IMR-90 (cell line): ENCODE measurements around the gene SLC26A11. TPM values are rescaled to one million over a fixed set of nuclear protein-coding genes. Genes with fewer than 3 reads are reported as not detected.

Source experiments
- ATAC-seq: fragments of 200-7000 bp; cut with Tn5 transposase; 2 replicates; pipeline ENCODE4 v1.9.1; 2020; ENCODE audit warnings: low read depth, mild to moderate bottlenecking, moderate library complexity
- BruUV-seq: library from RNA; stranded (reverse); fragments of 400-500 nt; replicated peaks from 2 replicates; lab custom pipeline; 2021; lab: Mats Ljungman, UMichigan
- CTCF ChIA-PET: fragments of 300-600 bp; formaldehyde crosslinking; extraction: SDS; loops from one replicate; lab custom pipeline; 2021; ENCODE audit warnings: antibody characterized with exemption; lab: Yijun Ruan, JAX
- POLR2A ChIA-PET: fragments of 300-600 bp; sonication (Branson Sonifier 250); formaldehyde crosslinking; loops from one replicate; lab custom pipeline; 2022; ENCODE audit warnings: antibody characterized with exemption; ENCODE audit not compliant: unreplicated experiment; lab: Charles Lee
- DNase-seq: peaks from one replicate; pipeline ENCODE4 v3.0.0; 2013
- H2AFZ ChIP-seq: replicated peaks from 2 replicates; pipeline ENCODE3; 2013; ENCODE audit warnings: low read length, mild to moderate bottlenecking; ENCODE audit not compliant: poor library complexity
- H2AK5ac ChIP-seq: 2 replicates; pipeline ENCODE4 v1.6.1; 2013; ENCODE audit warnings: low read depth, low read length, inconsistent platforms
- H2AK9ac ChIP-seq: replicated peaks from 2 replicates; pipeline ENCODE3; 2013; ENCODE audit warnings: mild to moderate bottlenecking, low read depth, low read length, moderate library complexity; ENCODE audit not compliant: poor library complexity
- H2BK120ac ChIP-seq: 2 replicates; pipeline ENCODE4 v1.6.1; 2013; ENCODE audit warnings: low read depth, low read length, inconsistent platforms
- H2BK15ac ChIP-seq: 3 replicates; pipeline ENCODE4 v1.6.1; 2013; ENCODE audit warnings: low read depth, low read length, inconsistent platforms
- H2BK20ac ChIP-seq: 2 replicates; pipeline ENCODE4 v1.6.1; 2013; ENCODE audit warnings: low read depth, mild to moderate bottlenecking, inconsistent platforms, low read length, moderate library complexity
- H2BK5ac ChIP-seq: 2 replicates; pipeline ENCODE4 v1.6.1; 2013; ENCODE audit warnings: mild to moderate bottlenecking, low read depth, low read length, inconsistent platforms; ENCODE audit not compliant: poor library complexity, severe bottlenecking
- H3K14ac ChIP-seq: replicated peaks from 2 replicates; pipeline ENCODE4 v1.6.1; 2013; ENCODE audit warnings: low read depth, low read length, inconsistent platforms
- H3K18ac ChIP-seq: 2 replicates; pipeline ENCODE4 v1.6.1; 2013; ENCODE audit warnings: low read depth, low read length, control low read depth
- H3K23ac ChIP-seq: 2 replicates; pipeline ENCODE4 v1.6.1; 2013; ENCODE audit warnings: low read depth, low read length, inconsistent platforms
- H3K27ac ChIP-seq: 2 replicates; pipeline ENCODE4 v1.5.1; 2013; ENCODE audit warnings: mild to moderate bottlenecking, control low read depth, low read length; ENCODE audit not compliant: insufficient read depth
- H3K27me3 ChIP-seq: 2 replicates; pipeline ENCODE4 v1.6.1; 2013; ENCODE audit warnings: low read length; ENCODE audit not compliant: control insufficient read depth, insufficient read depth
- H3K36me3 ChIP-seq: 2 replicates; pipeline ENCODE4 v1.6.1; 2013; ENCODE audit warnings: low read length, mixed read lengths; ENCODE audit not compliant: control insufficient read depth, insufficient read depth
- H3K4ac ChIP-seq: 2 replicates; pipeline ENCODE4 v1.6.1; 2013; ENCODE audit warnings: low read depth, low read length, inconsistent platforms
- H3K4me1 ChIP-seq: 2 replicates; pipeline ENCODE4 v1.6.1; 2013; ENCODE audit warnings: low read length, mixed read lengths; ENCODE audit not compliant: control insufficient read depth, insufficient read depth
- H3K4me2 ChIP-seq: 2 replicates; pipeline ENCODE4 v1.6.1; 2013; ENCODE audit warnings: low read depth, mild to moderate bottlenecking, control low read depth, low read length, moderate library complexity
- H3K4me3 ChIP-seq: 2 replicates; pipeline ENCODE4 v1.5.1; 2013; ENCODE audit warnings: low read depth, mild to moderate bottlenecking, control low read depth, low read length, moderate library complexity; ENCODE audit not compliant: insufficient read depth
- H3K56ac ChIP-seq: 2 replicates; pipeline ENCODE4 v1.6.1; 2013; ENCODE audit warnings: low read length, inconsistent platforms; ENCODE audit not compliant: insufficient read depth; ENCODE audit errors: extremely low read depth
- H3K79me1 ChIP-seq, 2 experiments: 2 replicates each; pipeline ENCODE4 v1.6.1; 2013; ENCODE audit warnings: low read length in 2 of 2, inconsistent platforms in 1 of 2, low read depth in 1 of 2
- H3K9ac ChIP-seq: 2 replicates; pipeline ENCODE4 v1.6.1; 2013; ENCODE audit warnings: low read depth, low read length, control low read depth
- H3K9me1 ChIP-seq: 2 replicates; pipeline ENCODE4 v1.6.1; 2013; ENCODE audit warnings: low read length, inconsistent platforms; ENCODE audit not compliant: insufficient read depth
- H3K9me3 ChIP-seq: 2 replicates; pipeline ENCODE4 v1.6.1; 2013; ENCODE audit warnings: low read length; ENCODE audit not compliant: control insufficient read depth, insufficient read depth
- H4K20me1 ChIP-seq: 2 replicates; pipeline ENCODE4 v1.6.1; 2013; ENCODE audit warnings: low read length, inconsistent platforms; ENCODE audit not compliant: insufficient read depth
- H4K5ac ChIP-seq: 2 replicates; pipeline ENCODE4 v1.6.1; 2013; ENCODE audit warnings: mild to moderate bottlenecking, low read depth, low read length, control low read depth
- H4K8ac ChIP-seq, 2 experiments: 2 replicates each; pipeline ENCODE4 v1.6.1; 2013; ENCODE audit warnings: low read depth in 2 of 2, low read length in 2 of 2, control low read depth in 1 of 2, inconsistent platforms in 1 of 2
- H4K91ac ChIP-seq: 2 replicates; pipeline ENCODE4 v1.6.1; 2013; ENCODE audit warnings: low read depth, low read length, inconsistent platforms; ENCODE audit not compliant: insufficient read depth
- CHD1 ChIP-seq: IDR thresholded peaks from 2 replicates; pipeline ENCODE4 v1.6.1; 2012; ENCODE audit warnings: low read depth, low read length, improper control_type of control experiment
- FOS ChIP-seq: fragments of 150-350 bp; IDR thresholded peaks from 2 replicates; pipeline ENCODE4 v1.6.1; 2016; ENCODE audit warnings: low read depth, low read length
- MAFK ChIP-seq: IDR thresholded peaks from 2 replicates; pipeline ENCODE4 v1.6.1; 2012; ENCODE audit warnings: low read depth, low read length, improper control_type of control experiment
- NFE2L2 ChIP-seq: fragments of 150-350 bp; IDR thresholded peaks from 2 replicates; pipeline ENCODE4 v1.6.1; 2016; ENCODE audit warnings: low read depth, mild to moderate bottlenecking, low read length
- RAD21 ChIP-seq: IDR thresholded peaks from 2 replicates; pipeline ENCODE4 v1.6.1; 2012; ENCODE audit warnings: low read length, improper control_type of control experiment
- SMC3 ChIP-seq: fragments of 150-350 bp; IDR thresholded peaks from 2 replicates; pipeline ENCODE4 v1.6.1; 2016; ENCODE audit warnings: low read depth, mild to moderate bottlenecking, antibody characterized with exemption, low read length, moderate library complexity
- WGBS, 2 experiments: methylation state at CpG; one replicate each; pipeline versions ENCODE4 v1.1.5 to v1.1.7; 2013; ENCODE audit warnings: missing lambda C conversion rate in 2 of 2; ENCODE audit not compliant: insufficient read length in 1 of 2; ENCODE audit errors: extremely low coverage in 2 of 2; 5-methylcytosine and 5-hydroxymethylcytosine counted together
- dilution Hi-C: fragments of 300-500 bp; cut with HindIII; formaldehyde crosslinking; loops from one replicate; pipeline ENCODE4 v1.14.3; 2018; ENCODE audit warnings: low sequenced_read_pairs; ENCODE audit not compliant: unreplicated experiment
- in situ Hi-C: fragments of 300-500 bp; cut with MboI; formaldehyde crosslinking; loops from 3 replicates; pipeline ENCODE4 v1.14.3; 2019; ENCODE audit warnings: low sequenced_read_pairs, inconsistent platforms, mixed read lengths
- intact Hi-C: fragments of 100-400 bp; cut with micrococcal nuclease; formaldehyde crosslinking; loops from 2 replicates; pipeline ENCODE4 v1.10.0; 2022
- polyA plus RNA-seq, 3 experiments: library from polyadenylated mRNA; depleted of rRNA; stranded (reverse); fragments of >200 nt; gene quantifications; 2 replicates each; pipeline ENCODE4 v1.2.3, GENCODE V29; 2012; ENCODE audit warnings: low replicate concordance in 1 of 3
- total RNA-seq: library from RNA; depleted of rRNA; stranded (reverse); fragments of >200 nt; gene quantifications from 2 replicates; pipeline ENCODE4 v1.2.3, GENCODE V29; 2012

Gene SLC26A11
- total and polyA plus RNA-seq, 2 of the 4 experiments (the other 2 are of a cell fraction), result 3.2 to 15.6 TPM

DNA sequence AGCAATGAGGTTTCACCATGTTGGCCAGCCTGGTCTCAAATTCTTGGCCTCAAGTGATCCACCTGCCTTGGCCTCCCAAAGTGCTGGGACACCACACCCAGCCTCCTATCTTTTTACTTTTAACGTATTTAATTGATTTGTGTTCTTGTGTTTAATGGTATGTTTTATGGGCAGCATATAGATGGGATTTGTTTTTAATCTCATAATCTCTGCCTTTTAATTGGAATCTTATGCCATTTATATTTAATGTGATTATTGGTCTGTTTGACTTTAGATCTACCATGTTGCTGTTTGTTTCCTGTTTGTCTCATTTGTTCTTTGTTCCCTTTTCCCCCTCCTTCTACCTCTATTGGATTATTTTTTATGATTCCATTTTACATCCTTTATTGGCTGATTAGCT lies 12.2 kb downstream of the SLC26A11 start:
- no TSS peak for BruUV-seq
- no peaks in the 10 kb centered on the region for H3K79me1 ChIP-seq
- no peak overlapping the region for H4K5ac ChIP-seq
- H3K18ac ChIP-seq, result no peak overlapping the region
- no peak overlapping the region for H2BK120ac ChIP-seq
- no peak overlapping the region for H3K23ac ChIP-seq
- POLR2A ChIA-PET, result no interaction called here
- H2AFZ ChIP-seq, result no peak overlapping the region
- no peaks in the 10 kb centered on the region for H4K20me1 ChIP-seq
- in situ Hi-C loops (no loop called here), intact Hi-C loops (no loop called here), dilution Hi-C loops (no loop called here)
- no peak overlapping the region for H4K91ac ChIP-seq
- no peak overlapping the region for H2BK20ac ChIP-seq
- H2BK5ac ChIP-seq, result no peak overlapping the region
- no peak overlapping the region for H3K4me3 ChIP-seq
- H4K8ac ChIP-seq, result no peak overlapping the region
- no peak overlapping the region for H3K4ac ChIP-seq
- H3K27ac ChIP-seq, result no peak overlapping the region
- H3K4me2 ChIP-seq, result no peak overlapping the region
- TF ChIP-seq NFE2L2 (no peak), MAFK (no peak), RAD21 (no peak), FOS (no peak), SMC3 (no peak), CHD1 (no peak)
- H3K36me3 ChIP-seq, result peaks cover 57% of the 10 kb centered on the region
- peaks cover 14% of the 10 kb centered on the region for H3K9me3 ChIP-seq
- no peak overlapping the region for H2AK9ac ChIP-seq
- no peak for DNase-seq
- H3K27me3 ChIP-seq, result no peaks in the 10 kb centered on the region
- no peak overlapping the region for H2AK5ac ChIP-seq
- no peaks in the 10 kb centered on the region for H3K9me1 ChIP-seq
- H3K56ac ChIP-seq, result no peak overlapping the region
- H3K4me1 ChIP-seq, result no peaks in the 10 kb centered on the region
- no peak for ATAC-seq
- CTCF ChIA-PET, result no interaction called here
- no CpG with 5 or more reads among the region's 1 CpG for WGBS, 2 experiments
- no peak overlapping the region for H3K14ac ChIP-seq
- H2BK15ac ChIP-seq, result no peak overlapping the region
- no peak overlapping the region for H3K9ac ChIP-seq
